HUES64 (cell line): ENCODE results near the gene UCN.
A peak's percentile ranks its signal among the peaks of the same experiment; 100 is the strongest.
"Not testable (repeated sequence)": the region's sequence is repeated elsewhere in the genome, so short reads cannot be mapped to it uniquely, and the experiment has no call there.

Experiments
- H3K27ac ChIP-seq: 2 replicates; pipeline ENCODE4 v1.7.0; 2013; ENCODE audit warnings: low read depth, low read length, inconsistent platforms
- H3K27me3 ChIP-seq: 2 replicates; pipeline ENCODE4 v1.6.1; 2013; ENCODE audit warnings: mild to moderate bottlenecking, low read length; ENCODE audit not compliant: insufficient read depth
- H3K36me3 ChIP-seq: 2 replicates; pipeline ENCODE4 v1.6.1; 2013; ENCODE audit warnings: mild to moderate bottlenecking, low read length; ENCODE audit not compliant: insufficient read depth
- H3K4me1 ChIP-seq: 2 replicates; pipeline ENCODE4 v1.6.1; 2013; ENCODE audit warnings: mild to moderate bottlenecking, low read length, moderate library complexity; ENCODE audit not compliant: insufficient read depth
- H3K4me3 ChIP-seq: 2 replicates; pipeline ENCODE4 v1.5.1; 2013; ENCODE audit warnings: mild to moderate bottlenecking, low read length, moderate library complexity
- H3K9ac ChIP-seq: 2 replicates; pipeline ENCODE4 v1.6.1; 2013; ENCODE audit warnings: mild to moderate bottlenecking, low read depth, low read length
- H3K9me3 ChIP-seq: 2 replicates; pipeline ENCODE4 v1.6.1; 2013; ENCODE audit warnings: low read depth, low read length; ENCODE audit not compliant: insufficient read depth
- WGBS: fragments of 150-250, 120-280 bp; methylation state at CpG from one replicate; pipeline ENCODE4 v1.1.7; 2013; ENCODE audit warnings: missing lambda C conversion rate; 5-methylcytosine and 5-hydroxymethylcytosine counted together

The UCN gene

GRCh38 chr2:27303093-27304025 lies 4.9 kb downstream of the UCN start:
- WGBS = 45% methylated on average over 23 of the region's 25 CpGs
- H3K9ac ChIP-seq = no peak overlapping the region
- H3K4me1 ChIP-seq = 0 out of 2 replicates have a peak, but pooled peaks cover 6% of the 10 kb centered on the region
- no peaks in the 10 kb centered on the region for H3K36me3 ChIP-seq
- H3K9me3 ChIP-seq = no peaks in the 10 kb centered on the region
- no peak overlapping the region for H3K27ac ChIP-seq
- peaks cover 41% of the 10 kb centered on the region for H3K27me3 ChIP-seq
- H3K4me3 ChIP-seq = peak overlapping the region; percentile 28; the same call in 1 of the 2 replicates

GRCh38 chr2:27300606-27301005 lies 7.6 kb downstream of the UCN start:
- H3K27ac ChIP-seq, H3K4me3 ChIP-seq, H3K9ac ChIP-seq, H3K36me3 ChIP-seq, H3K4me1 ChIP-seq, H3K9me3 ChIP-seq: not testable (repeated sequence)
- 88% methylated on average over 4 of the region's 4 CpGs for WGBS
- H3K27me3 ChIP-seq = peaks cover 14% of the 10 kb centered on the region

- no peaks in the 10 kb centered on the region for H3K27me3 ChIP-seq
- H3K27ac ChIP-seq = no peak overlapping the region
- 92% methylated on average over 18 of the region's 18 CpGs for WGBS
- no peaks in the 10 kb centered on the region for H3K4me1 ChIP-seq
- H3K9ac ChIP-seq = no peak overlapping the region
- H3K9me3 ChIP-seq = no peaks in the 10 kb centered on the region
- no peak overlapping the region for H3K4me3 ChIP-seq
- H3K36me3 ChIP-seq = no peaks in the 10 kb centered on the region
Measured at GRCh38 chr2:27298391-27299080, 9.7 kb downstream of the UCN start.

GRCh38 chr2:27297195-27297594 lies 11.1 kb downstream of the UCN start:
- H3K27me3 ChIP-seq = no peaks in the 10 kb centered on the region
- H3K27ac ChIP-seq = no peak overlapping the region
- H3K9me3 ChIP-seq = no peaks in the 10 kb centered on the region
- no peak overlapping the region for H3K9ac ChIP-seq
- peaks cover 4% of the 10 kb centered on the region; the same call in 1 of the 2 replicates for H3K4me1 ChIP-seq
- 94% methylated on average over 2 of the region's 3 CpGs for WGBS
- H3K36me3 ChIP-seq = no peaks in the 10 kb centered on the region
- H3K4me3 ChIP-seq = no peak overlapping the region

GRCh38 chr2:27296481-27296880 lies 11.8 kb downstream of the UCN start:
- Histone ChIP-seq H3K27me3 (no peaks in the 10 kb centered on the region), H3K27ac (no peak overlapping the region), H3K4me1 (peaks cover 4% of the 10 kb centered on the region; the same call in 1 of the 2 replicates), H3K9me3 (no peaks in the 10 kb centered on the region), H3K36me3 (no peaks in the 10 kb centered on the region), H3K9ac (no peak overlapping the region), H3K4me3 (no peak overlapping the region)
- 82% methylated on average over 3 of the region's 4 CpGs for WGBS

- WGBS = 93% methylated on average over 8 of the region's 8 CpGs
- H3K27ac ChIP-seq = no peak overlapping the region
- peaks cover 4% of the 10 kb centered on the region; the same call in 1 of the 2 replicates for H3K4me1 ChIP-seq
- no peaks in the 10 kb centered on the region for H3K27me3 ChIP-seq
- no peak overlapping the region for H3K9ac ChIP-seq
- H3K36me3 ChIP-seq = no peaks in the 10 kb centered on the region
- H3K4me3 ChIP-seq = no peak overlapping the region
- no peaks in the 10 kb centered on the region for H3K9me3 ChIP-seq
Measured at GRCh38 chr2:27294928-27295327, 13.3 kb downstream of the UCN start.

- H3K27me3 ChIP-seq = no peaks in the 10 kb centered on the region
- WGBS = 27% methylated on average over 6 of the region's 6 CpGs
- H3K9ac ChIP-seq = no peak overlapping the region
- H3K27ac ChIP-seq = no peak overlapping the region
- H3K36me3 ChIP-seq = no peaks in the 10 kb centered on the region
- no peak overlapping the region for H3K4me3 ChIP-seq
- peaks cover 6% of the 10 kb centered on the region for H3K4me1 ChIP-seq
- no peaks in the 10 kb centered on the region for H3K9me3 ChIP-seq
Measured at GRCh38 chr2:27291865-27292264, 16.4 kb downstream of the UCN start.

GRCh38 chr2:27290549-27290948 lies 17.7 kb downstream of the UCN start:
- Histone ChIP-seq H3K9ac (no peak overlapping the region), H3K36me3 (no peaks in the 10 kb centered on the region), H3K27ac (no peak overlapping the region), H3K27me3 (no peaks in the 10 kb centered on the region), H3K9me3 (no peaks in the 10 kb centered on the region), H3K4me1 (peaks cover 8% of the 10 kb centered on the region), H3K4me3 (no peak overlapping the region)
- WGBS = 97% methylated on average over 5 of the region's 5 CpGs

- 94% methylated on average over 2 of the region's 3 CpGs for WGBS
- Histone ChIP-seq H3K4me1 (peaks cover 8% of the 10 kb centered on the region), H3K36me3 (no peaks in the 10 kb centered on the region), H3K9ac (no peak overlapping the region), H3K4me3 (no peak overlapping the region), H3K9me3 (no peaks in the 10 kb centered on the region), H3K27me3 (no peaks in the 10 kb centered on the region), H3K27ac (no peak overlapping the region)
Measured at GRCh38 chr2:27288610-27289009, 19.6 kb downstream of the UCN start.

GRCh38 chr2:27285481-27285880 lies 22.8 kb downstream of the UCN start:
- no peak overlapping the region for H3K4me3 ChIP-seq
- H3K9me3 ChIP-seq = no peaks in the 10 kb centered on the region
- peaks cover 29% of the 10 kb centered on the region for H3K4me1 ChIP-seq
- H3K36me3 ChIP-seq = no peaks in the 10 kb centered on the region
- H3K27ac ChIP-seq = no peak overlapping the region
- peaks cover 12% of the 10 kb centered on the region; the same call in 1 of the 2 replicates for H3K27me3 ChIP-seq
- no peak overlapping the region for H3K9ac ChIP-seq
- WGBS = 70% methylated on average over 5 of the region's 6 CpGs

- Histone ChIP-seq H3K9me3 (no peaks in the 10 kb centered on the region), H3K27ac (no peak overlapping the region), H3K27me3 (peaks cover 12% of the 10 kb centered on the region; the same call in 1 of the 2 replicates), H3K4me3 (no peak overlapping the region), H3K4me1 (peaks cover 29% of the 10 kb centered on the region), H3K36me3 (no peaks in the 10 kb centered on the region), H3K9ac (no peak overlapping the region)
- WGBS = no CpG with 5 or more reads among the region's 1 CpG
Measured at GRCh38 chr2:27284996-27285395, 23.2 kb downstream of the UCN start.
